H7 (cell line): ENCODE data around the gene CYB561. TPM values are rescaled to one million over a fixed set of nuclear protein-coding genes. Genes with fewer than 3 reads are reported as not detected.

ENCODE experiments used
- DNase-seq: peaks from one replicate; pipeline ENCODE4 v3.0.0; 2012
- H3K27me3 ChIP-seq: 2 replicates; pipeline ENCODE4 v1.6.0; 2011; ENCODE audit warnings: mild to moderate bottlenecking, low read length; ENCODE audit not compliant: control insufficient read depth, insufficient read depth
- H3K36me3 ChIP-seq: replicated peaks from 2 replicates; pipeline ENCODE4 v1.5.1; 2011; ENCODE audit warnings: low read length; ENCODE audit not compliant: control insufficient read depth, insufficient read depth
- H3K4me3 ChIP-seq: 2 replicates; pipeline ENCODE4 v1.5.1; 2011; ENCODE audit warnings: low read depth, mild to moderate bottlenecking, control low read depth, low read length, moderate library complexity; ENCODE audit not compliant: insufficient read depth
- total RNA-seq: library from RNA; depleted of rRNA; stranded (reverse); fragments of >200 nt; shearing (Covaris generic); gene quantifications from 2 replicates; pipeline ENCODE4 v1.2.3, GENCODE V29; 2014

Gene CYB561
- total RNA-seq, 1 experiment from 2014 or later = 34.5 TPM

GRCh38 chr17:63448655-63449054, 2.5 kb upstream of the CYB561 start:
- H3K4me3 ChIP-seq = no peak overlapping the region
- H3K36me3 ChIP-seq = no peaks in the 10 kb centered on the region
- peak; percentile 58 for DNase-seq
- H3K27me3 ChIP-seq = no peaks in the 10 kb centered on the region

DNA sequence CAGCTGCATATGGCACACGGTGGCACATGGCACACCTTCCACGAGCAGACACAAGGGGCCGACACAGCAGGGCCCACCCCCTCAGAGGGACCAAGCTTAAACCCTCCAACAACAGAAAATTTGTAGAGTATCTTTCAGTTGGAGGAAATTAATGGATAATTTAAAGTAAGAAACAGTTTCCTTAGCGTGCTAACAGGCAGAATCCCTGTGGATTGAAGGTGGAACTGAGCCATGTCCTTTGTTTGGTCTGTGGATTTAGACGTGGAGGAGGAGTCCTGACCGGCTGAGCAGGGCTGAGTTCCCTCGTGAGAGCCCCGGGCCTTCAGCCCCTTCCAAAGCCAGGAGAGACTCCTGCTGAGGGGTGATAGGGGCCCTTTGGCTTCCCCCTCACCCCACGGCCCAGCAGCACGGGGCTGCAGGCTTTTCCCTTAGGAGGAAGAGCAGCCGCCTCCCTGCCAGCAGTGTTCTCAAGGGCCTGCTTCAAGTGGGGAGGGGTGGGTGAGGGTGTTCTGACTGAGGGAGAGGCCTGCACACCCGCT, 1.4 kb upstream of the CYB561 start:
- Histone ChIP-seq H3K27me3 (no peaks in the 10 kb centered on the region), H3K36me3 (no peaks in the 10 kb centered on the region), H3K4me3 (no peak overlapping the region)
- DNase-seq = peak; percentile 67

DNA sequence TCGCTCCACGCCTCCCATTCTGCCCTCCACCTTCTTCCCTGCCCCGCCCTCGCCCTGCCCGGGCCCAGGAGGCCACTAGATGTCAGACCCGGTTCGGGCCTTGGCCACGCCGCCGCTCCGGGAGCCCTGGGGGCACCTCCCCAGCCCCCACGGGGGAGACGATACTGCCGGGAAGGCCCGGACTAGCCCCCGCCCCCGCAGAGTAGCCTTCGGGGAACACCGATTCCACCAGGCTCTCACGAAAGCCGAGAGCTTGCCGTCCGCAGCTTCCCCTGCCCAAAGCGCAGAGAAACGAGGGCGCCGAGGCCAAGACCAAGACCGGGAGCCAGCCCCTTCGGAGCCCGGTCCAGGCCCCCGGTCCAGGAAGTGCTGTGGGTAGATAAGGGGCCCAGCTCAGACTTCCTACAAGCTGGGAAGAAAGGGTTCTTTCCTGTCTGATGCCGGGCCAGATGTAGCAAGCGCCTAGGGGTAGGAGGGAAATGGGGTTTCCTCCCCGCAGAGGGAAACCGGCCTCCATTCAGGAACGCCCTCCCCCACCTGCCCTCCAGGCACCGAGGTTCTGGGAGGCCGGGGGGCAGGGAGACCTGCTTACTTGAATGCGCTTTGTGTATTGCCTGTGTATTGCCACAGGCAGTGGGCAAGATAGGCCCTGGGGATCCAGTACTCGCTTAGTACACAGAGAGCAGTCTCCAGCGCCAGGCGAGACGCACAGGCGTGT, 806 bp upstream of the CYB561 start:
- Histone ChIP-seq H3K36me3 (no peaks in the 10 kb centered on the region), H3K27me3 (no peaks in the 10 kb centered on the region), H3K4me3 (peak overlapping the region; percentile 48)
- peak; percentile 89 for DNase-seq

DNA sequence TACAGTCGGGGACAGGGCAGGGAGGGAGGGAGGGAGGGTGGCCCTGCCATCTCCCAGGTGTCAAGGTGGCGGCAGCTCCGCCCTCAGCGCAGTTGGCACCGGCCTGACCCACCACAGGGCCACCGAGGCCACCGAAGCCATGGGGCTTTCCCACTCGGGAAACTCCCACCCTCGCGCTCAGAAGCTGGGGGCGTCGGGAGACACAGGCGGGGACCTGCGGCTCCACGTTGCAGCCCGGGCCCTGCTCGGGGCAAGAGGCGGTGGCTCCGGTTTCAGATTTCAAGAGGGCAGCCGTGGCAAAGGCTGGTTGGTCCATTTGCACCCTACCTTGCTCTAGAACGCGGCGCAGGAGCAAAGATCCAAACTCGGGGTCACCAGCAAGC, 544 bp downstream of the CYB561 start:
- H3K36me3 ChIP-seq = no peaks in the 10 kb centered on the region
- no peaks in the 10 kb centered on the region for H3K27me3 ChIP-seq
- peak overlapping the region; percentile 54 for H3K4me3 ChIP-seq
- DNase-seq = peak; percentile 93

DNA sequence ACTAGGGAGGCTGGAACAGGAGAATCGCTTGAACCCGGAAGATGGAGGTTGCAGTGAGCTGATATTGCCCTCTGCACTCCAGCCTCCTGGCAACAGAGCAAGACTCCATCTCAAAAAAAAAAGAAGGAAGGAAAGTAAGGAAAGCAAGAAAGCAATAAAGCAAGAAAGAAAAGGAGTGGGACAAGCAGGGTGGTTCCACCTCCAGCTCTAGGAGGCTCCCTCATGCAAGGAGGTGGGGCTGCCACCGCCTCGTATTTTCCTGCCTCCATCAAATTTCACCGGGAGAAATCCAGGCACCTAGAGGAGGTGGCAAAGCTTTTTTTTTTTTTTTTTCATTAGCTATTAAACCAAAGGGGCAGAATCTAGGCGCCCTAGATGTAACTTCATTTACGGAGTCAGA, 1.0 kb downstream of the CYB561 start:
- no peaks in the 10 kb centered on the region for H3K36me3 ChIP-seq
- H3K27me3 ChIP-seq = no peaks in the 10 kb centered on the region
- no peak for DNase-seq
- peak overlapping the region; percentile 54 for H3K4me3 ChIP-seq

- no peaks in the 10 kb centered on the region for H3K27me3 ChIP-seq
- no peak overlapping the region for H3K4me3 ChIP-seq
- DNase-seq = no peak
- H3K36me3 ChIP-seq = no peaks in the 10 kb centered on the region
These were observed 1.6 kb downstream of the CYB561 start for GRCh38 chr17:63444457-63444856.

GRCh38 chr17:63443053-63443452, 3.1 kb downstream of the CYB561 start:
- no peaks in the 10 kb centered on the region for H3K27me3 ChIP-seq
- no peak overlapping the region for H3K4me3 ChIP-seq
- no peaks in the 10 kb centered on the region for H3K36me3 ChIP-seq
- DNase-seq = no peak

DNA sequence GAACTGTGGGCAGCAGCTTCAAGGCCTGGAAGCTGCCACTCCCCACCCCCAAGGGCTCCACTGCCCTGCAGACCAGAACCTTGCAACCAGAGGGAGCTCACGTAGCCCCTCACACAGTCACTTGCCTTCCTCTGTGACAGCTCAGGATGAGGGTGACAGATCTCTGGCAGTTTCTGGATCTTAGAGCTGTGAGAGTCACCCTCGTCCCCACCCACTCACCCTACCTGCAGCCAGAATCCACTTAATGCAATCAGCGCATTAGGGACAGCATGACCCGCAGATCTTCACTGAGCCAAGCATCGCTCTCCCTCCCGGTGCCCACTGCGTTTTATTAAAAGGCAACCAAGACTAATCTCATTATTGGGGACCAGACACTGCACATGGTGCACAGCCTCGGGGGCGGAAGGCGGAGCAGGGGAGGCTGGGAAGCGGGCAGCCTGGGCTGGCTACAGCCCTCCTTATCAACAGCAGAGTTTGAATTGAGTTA, 3.5 kb downstream of the CYB561 start:
- H3K36me3 ChIP-seq = no peaks in the 10 kb centered on the region
- H3K27me3 ChIP-seq = no peaks in the 10 kb centered on the region
- H3K4me3 ChIP-seq = no peak overlapping the region
- DNase-seq = peak; percentile 79

- no peaks in the 10 kb centered on the region for H3K27me3 ChIP-seq
- H3K4me3 ChIP-seq = no peak overlapping the region
- no peaks in the 10 kb centered on the region for H3K36me3 ChIP-seq
- DNase-seq = no peak
These were observed 4.0 kb downstream of the CYB561 start for GRCh38 chr17:63442074-63442473.

DNA sequence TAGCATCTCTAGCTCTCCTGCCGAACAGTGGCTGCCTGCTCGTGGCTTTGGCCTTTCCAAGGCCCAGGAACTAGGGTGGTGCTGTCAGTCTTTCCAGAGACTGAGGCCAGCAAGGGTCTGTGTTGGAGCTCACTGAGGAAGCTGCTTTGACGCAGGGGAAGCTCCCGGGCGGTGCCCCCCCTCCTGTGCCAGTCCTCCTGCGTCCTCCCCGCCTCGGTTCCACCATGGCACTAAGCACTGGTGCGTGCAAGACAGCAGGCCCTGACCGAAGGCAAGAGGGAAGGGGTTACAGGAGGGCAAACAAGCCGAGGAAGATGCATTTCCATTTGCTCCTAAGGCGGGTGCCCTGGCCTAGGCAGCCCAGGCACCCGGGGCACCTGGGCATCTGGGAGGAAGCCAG, 4.5 kb downstream of the CYB561 start:
- Histone ChIP-seq H3K4me3 (no peak overlapping the region), H3K27me3 (no peaks in the 10 kb centered on the region), H3K36me3 (no peaks in the 10 kb centered on the region)
- no peak for DNase-seq

GRCh38 chr17:63440770-63441335, 5.3 kb downstream of the CYB561 start:
- DNase-seq = no peak
- H3K4me3 ChIP-seq = no peak overlapping the region
- no peaks in the 10 kb centered on the region for H3K36me3 ChIP-seq
- no peaks in the 10 kb centered on the region for H3K27me3 ChIP-seq

DNA sequence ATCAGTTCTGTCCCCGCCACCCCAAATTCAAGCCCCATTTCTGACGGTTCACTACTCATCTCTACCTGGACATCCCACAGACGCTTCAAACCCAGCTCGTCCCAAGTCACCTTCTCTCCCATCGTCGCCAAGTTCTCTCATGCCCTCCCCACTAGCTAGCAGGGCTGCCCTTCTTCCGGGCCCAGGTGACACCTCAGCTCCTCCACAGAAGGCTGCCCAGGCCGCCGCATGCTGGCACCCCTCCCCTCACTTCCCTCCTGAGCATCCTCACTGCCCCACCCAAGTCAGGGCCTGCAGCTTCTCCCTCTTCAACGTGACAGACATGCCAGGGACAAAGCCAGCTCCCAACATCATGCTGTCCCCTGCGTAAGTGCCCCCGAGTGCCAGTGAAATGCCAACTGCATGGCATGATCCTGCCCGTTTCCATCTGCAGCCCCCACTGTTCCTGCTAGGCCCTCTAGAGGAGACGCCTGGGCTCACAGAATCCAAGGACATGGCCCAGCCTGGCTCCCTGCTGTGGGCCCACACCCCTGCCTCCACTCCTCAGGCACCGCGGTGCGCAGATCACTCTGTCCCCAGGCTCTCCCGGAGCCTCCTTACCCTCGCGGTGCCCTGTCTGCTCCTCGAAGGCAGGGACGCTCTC, 5.9 kb downstream of the CYB561 start:
- Histone ChIP-seq H3K36me3 (no peaks in the 10 kb centered on the region), H3K4me3 (no peak overlapping the region), H3K27me3 (no peaks in the 10 kb centered on the region)
- peak; percentile 80 for DNase-seq

GRCh38 chr17:63439687-63440086, 6.4 kb downstream of the CYB561 start:
- no peaks in the 10 kb centered on the region for H3K36me3 ChIP-seq
- no peak overlapping the region for H3K4me3 ChIP-seq
- H3K27me3 ChIP-seq = no peaks in the 10 kb centered on the region
- DNase-seq = no peak

- H3K36me3 ChIP-seq = no peaks in the 10 kb centered on the region; the same call in 1 of the 2 replicates
- peak; percentile 70 for DNase-seq
- H3K4me3 ChIP-seq = no peak overlapping the region
- no peaks in the 10 kb centered on the region for H3K27me3 ChIP-seq
These were observed 7.7 kb downstream of the CYB561 start for GRCh38 chr17:63438092-63439051.
